T-helper 2 cell treated with Interferon-gamma antibody and Interleukin-4, amounts not matched to agents 100 ng/mL and 5 ng/mL, for 36 hours (primary cell): ENCODE measurements around the gene TMA7B. TPM values are rescaled to one million over a fixed set of nuclear protein-coding genes. Genes with fewer than 3 reads are reported as not detected.

Experiments
- intact Hi-C: fragments of 100-400 bp; cut with micrococcal nuclease; formaldehyde crosslinking; loops from one replicate; pipeline ENCODE4 v1.15.1; 2023
- total RNA-seq: library from RNA; stranded (reverse); gene quantifications from 2 replicates; pipeline ENCODE4 v1.2.3, GENCODE V29; 2022

Gene TMA7B
- total RNA-seq, 1 donor from 2014 or later = 6.0 TPM

DNA sequence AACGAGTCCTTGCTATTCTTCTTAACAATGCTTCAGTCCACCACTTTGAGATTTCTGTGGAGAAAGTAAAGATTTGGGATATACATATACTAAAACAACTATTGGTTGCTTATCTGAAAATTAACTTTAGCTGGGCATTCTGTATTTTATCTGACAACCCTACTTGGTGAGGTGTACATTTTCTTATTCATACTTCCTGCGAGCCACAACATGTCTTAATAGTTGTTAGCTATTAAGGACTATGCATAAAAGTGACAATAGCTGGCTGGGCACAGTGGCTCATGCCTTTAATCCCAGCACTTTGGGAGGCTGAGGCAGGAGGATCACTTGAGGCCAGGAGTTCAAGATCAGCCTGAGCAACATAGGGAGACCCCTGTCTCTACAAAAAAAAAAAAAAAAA lies 28.0 kb upstream of the TMA7B start:
- intact Hi-C loops = loop anchor here (2.0 kb wide), 2 partner anchors 29 to 31 kb away; partner anchors contain the start of genes GRAP2 and TMA7B

DNA sequence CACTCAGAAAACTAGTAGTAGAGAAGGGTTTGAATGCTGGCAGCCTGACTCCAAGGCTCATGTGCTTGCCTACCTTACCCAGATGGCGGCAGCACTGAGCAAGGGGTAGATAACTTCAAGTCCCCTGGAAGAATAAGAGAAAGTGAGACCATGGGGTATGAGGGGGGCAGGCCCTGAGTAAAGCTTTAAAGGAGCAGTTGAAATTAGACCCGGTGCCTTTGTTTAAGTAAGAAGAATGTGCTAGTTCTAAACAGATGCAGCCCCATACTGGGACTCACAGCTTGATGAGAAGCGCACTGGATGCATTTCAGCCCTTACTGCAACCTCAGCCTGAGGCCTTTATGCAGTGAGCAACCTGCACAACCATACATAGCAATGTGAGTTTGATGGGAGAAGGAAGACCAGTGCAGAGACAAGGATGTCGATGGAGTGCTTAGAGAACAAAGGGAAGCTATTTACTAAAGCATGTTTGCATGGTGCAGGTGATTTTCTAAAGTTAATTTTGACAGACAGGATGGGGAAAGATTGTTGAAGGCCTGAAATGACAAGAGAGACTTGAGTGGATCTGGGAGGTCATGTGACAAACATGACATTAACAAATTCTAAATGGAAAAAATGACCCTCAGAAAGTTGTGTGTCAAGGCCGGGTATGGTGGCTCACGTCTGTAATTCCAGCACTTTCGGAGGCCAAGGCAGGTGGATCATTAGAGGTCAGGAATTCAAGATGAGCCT lies 27.1 kb upstream of the TMA7B start:
- intact Hi-C loops = loop anchor here (2.0 kb wide), 2 partner anchors 28 to 32 kb away; partner anchors contain the start of genes GRAP2 and TMA7B

DNA sequence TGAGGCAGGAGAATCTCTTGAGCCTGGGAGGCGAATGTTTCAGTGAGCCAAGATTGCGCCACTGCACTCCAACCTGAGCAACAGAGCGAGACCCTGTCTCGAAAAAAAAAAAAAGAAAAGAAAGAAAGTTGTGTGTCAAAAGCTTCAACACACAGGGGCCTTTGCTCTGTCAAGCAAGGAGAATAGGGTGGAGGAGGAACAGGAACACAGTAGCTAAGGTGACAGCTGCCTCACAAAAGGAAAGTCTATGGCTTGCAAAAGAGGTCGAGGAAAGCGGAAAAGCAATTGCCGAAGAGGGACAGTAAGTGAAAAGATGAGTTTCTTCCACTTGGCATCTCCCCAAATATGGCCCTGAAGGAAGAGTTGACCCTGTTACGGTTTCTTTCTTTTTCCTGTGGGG lies 26.5 kb upstream of the TMA7B start:
- intact Hi-C loops = loop anchor here (2.0 kb wide), 2 partner anchors 27 to 33 kb away; partner anchors contain the start of genes GRAP2 and TMA7B

DNA sequence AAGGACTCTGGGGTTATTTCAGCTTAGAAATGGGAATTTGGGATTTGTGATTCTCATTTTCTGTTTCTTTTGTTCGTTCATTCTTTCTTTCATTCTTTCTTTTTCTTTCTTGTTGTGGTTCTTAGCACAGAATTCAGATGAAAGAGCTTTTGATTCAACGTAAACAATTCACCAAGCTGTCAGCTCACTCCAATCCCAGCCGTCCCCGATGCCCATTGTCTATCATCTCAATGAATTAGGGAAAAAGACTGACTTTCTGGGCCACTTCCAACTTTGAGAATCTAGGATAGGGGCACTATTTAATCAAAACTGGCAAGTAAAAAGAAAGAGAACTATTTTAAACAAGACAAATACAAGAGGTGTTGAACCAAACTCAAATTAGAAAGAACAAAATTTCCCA lies 25.1 kb upstream of the TMA7B start:
- intact Hi-C loops = no loop called here

DNA sequence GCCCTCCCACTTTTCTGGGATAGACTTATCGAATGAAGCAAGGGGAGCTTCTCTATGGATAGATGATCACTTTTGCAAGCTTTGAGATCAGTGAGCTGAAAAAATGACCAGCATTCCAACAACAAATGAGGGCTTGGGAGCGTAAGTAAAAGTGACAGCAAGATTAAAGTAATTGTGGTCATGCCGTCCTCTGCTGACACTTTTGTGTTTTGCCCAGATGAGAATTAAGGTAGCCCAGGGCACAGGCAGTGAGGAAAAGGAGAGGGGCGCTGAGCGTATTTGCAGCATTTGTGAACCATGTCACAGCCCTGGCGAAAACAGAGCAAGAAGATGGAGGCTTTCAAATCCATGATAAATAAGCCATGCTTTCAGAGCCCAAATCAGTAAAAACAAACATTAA lies 24.6 kb upstream of the TMA7B start:
- intact Hi-C loops = no loop called here

DNA sequence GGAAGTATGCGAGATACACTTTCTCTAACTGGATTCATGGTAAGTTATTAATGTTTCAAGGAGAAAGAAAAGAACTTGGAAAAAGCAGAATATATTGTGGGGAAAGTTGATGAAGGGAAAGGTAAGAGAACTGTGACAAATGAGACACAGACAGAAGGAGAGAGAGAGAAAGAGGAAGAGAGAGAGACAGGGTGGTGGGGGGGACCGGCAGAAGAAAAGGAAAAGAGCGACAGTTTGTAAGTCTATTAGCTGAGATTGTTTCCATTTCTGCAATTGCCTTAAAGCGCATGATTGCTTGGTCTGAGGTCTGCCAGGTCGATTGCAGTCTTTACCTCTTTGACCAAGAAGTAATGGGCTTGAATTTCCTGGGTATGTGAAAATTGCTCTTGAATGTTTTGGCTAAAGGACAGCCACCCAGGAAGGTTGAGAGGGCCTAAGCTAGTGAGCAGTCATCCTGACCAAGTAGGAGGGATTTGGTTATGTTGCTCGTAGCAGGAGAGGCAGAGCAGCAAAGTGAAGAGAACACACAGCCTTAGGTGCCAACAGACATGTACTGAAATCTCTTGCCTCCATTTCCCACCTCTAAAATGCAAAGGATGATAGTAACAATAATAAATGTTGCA lies 23.6 kb upstream of the TMA7B start:
- intact Hi-C loops = no loop called here

DNA sequence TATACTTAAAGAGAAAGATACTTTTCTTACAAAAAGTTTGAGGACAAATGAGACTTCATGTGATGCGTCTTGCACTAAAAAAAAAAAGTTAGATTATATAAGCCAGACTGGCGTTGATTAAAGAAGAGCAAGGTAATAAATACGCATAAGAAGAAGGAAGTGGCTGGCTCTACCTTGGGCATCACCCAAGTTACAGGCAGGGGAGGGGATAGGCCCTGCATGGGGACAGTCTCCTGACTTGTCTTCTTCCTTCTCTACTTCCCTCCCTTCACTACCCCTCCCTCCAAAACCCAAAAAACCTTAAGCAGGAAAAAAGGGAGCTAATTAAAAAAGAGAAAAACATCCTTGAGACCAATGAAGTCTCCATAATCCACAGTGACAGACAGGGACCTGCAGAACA lies 22.3 kb upstream of the TMA7B start:
- intact Hi-C loops = no loop called here

DNA sequence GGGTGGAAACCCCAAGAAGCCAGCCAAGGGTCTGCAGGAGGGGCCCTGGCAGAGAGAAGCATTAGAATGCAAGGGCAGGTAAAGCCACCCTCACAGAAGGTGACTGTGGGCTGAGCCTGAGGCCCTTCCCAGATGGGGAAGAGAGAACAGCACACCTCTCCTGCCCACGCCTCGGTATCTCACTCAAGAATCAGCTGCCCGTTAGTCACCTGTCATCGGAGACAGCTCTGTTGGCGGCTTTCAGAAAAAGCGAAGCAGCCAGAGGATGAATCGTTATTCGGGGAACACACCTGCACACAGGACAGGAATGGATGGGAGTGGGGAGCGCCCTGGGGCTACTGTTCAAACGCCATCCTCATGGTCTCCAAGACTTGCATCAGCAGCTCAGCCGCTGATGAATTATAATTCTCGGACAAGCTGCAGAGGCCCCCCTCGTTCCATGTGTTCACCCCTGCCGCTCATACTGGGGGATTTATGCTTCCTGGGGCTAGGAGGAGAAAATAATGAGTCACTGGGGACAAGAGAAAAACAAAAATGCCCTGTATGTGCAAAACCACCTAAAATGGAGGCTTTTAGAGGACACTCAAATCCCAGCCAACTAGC lies 21.6 kb upstream of the TMA7B start:
- intact Hi-C loops = no loop called here

DNA sequence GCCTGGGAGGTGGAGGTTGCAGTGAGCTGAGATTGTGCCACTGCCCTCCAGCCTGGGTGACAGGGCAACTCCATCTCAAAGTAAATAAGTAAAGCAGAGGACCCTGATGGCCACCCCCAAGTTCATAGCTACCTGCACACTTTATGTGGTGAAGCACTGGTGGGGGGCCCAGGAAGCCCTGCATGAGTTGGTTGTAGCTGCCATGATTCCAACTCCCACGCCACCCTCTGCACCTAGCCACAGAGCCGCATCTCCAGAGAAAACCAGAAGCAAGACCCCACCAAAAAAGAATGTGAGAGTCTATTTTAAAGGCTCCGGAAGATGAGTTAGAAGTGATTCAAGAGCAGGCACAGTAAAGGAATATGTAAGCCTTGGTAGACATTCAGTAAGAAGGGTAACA lies 20.4 kb upstream of the TMA7B start:
- intact Hi-C loops = loop anchor here (10.0 kb wide), 1 partner anchor 335 kb away; no protein-coding TSS in a partner anchor

DNA sequence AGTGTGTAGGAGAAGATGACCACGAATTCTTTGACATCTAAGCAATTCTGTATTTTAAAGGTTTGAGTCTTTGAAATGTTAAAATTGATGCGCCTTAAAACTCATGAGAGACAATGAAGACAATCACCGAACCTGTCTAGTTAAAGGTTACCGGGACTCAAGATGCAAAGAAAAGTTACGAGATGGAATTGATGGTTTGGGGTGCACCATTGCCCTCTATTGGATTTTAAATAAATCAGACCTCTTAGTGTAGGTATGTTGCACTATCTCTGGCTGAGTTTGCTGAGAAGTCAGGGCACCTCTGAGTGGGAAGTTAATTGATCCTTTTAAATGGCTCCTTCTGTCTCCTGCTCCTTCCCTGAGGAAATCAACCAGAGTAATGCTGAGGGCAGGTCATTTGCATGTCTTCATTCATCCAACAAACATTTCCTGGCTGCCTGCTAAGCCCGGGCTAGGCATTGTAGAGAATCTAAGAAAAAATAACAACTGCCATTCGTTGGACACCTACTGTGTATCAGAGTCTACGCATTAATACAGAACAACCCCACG lies 19.4 kb upstream of the TMA7B start:
- intact Hi-C loops = loop anchor here (10.0 kb wide), 1 partner anchor 336 kb away; no protein-coding TSS in a partner anchor

DNA sequence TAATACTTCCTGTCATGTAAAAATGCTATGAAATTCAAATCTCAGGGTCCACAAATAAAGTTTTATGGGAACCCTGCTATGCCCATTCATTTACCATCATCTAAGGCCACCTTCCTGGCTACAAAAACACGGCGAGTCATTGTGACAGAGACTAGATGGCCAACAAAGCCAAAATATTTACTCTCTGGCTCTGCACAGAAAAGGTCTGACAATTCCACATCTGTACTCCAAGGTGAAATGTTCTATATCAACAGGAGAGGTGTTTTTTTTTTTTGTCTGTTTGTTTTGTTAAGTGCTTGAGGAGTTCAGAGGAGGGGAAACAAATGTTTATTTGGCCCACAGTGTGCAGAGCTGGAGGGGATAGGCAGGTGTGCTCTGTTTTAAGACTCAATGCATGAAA lies 18.6 kb upstream of the TMA7B start:
- intact Hi-C loops = loop anchor here (10.0 kb wide), 1 partner anchor 337 kb away; no protein-coding TSS in a partner anchor

DNA sequence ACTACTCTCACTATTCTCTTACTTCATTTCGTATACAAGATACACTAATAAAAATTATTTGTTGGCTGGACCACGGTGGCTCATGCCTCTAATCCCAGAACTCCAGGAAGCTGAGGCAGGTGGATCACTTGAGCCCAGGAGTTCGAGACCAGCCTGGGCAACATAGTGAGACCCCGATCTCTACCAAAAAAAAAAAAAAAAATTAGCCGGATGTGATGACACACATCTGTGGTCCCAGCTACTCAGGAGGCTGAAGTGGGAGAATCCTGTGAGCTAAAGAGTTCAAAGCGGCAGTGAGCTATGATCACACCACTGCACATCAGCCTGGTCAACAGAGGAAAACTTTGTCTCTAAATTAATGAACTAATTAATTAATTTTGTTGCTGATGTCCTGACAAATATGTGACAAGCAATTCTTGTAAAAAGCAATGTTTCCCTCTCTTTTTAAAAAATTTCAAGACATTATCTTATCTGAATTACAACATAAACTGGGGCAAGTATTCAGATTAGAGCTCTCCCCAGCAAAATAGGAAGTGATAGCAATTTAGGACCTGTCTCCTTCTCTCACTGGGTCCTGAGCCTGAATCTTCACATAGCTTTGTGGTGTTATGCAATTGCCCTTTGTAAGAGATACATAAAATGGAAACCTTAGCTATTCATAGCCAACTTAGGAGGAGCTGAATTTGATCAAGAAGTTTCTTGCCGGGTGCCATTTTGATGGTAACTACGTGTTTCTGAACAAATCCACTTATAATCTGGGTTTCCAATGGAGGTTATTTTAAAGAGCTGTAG lies 17.6 kb upstream of the TMA7B start:
- intact Hi-C loops = loop anchor here (10.0 kb wide), 1 partner anchor 338 kb away; no protein-coding TSS in a partner anchor

DNA sequence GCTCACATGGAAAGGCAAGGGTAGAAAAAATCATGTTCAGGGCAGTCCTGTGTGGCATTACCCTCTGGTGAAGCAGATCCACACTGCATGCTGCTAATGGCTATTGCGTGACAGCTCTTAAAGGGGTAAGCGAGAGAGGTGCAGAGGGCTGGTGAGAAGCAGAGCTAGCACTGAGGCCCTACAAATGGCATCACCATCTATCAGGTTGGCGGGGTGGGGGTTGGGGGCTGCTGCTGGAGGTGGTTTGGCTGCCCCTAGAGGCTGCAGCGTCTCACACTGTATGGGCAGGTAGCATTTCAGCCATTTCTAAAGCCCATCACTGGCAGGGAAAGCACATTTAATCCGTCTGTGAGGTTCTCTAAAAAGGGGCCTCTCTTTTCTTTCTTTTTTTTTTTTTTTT lies 16.9 kb upstream of the TMA7B start:
- intact Hi-C loops = loop anchor here (10.0 kb wide), 1 partner anchor 339 kb away; no protein-coding TSS in a partner anchor

DNA sequence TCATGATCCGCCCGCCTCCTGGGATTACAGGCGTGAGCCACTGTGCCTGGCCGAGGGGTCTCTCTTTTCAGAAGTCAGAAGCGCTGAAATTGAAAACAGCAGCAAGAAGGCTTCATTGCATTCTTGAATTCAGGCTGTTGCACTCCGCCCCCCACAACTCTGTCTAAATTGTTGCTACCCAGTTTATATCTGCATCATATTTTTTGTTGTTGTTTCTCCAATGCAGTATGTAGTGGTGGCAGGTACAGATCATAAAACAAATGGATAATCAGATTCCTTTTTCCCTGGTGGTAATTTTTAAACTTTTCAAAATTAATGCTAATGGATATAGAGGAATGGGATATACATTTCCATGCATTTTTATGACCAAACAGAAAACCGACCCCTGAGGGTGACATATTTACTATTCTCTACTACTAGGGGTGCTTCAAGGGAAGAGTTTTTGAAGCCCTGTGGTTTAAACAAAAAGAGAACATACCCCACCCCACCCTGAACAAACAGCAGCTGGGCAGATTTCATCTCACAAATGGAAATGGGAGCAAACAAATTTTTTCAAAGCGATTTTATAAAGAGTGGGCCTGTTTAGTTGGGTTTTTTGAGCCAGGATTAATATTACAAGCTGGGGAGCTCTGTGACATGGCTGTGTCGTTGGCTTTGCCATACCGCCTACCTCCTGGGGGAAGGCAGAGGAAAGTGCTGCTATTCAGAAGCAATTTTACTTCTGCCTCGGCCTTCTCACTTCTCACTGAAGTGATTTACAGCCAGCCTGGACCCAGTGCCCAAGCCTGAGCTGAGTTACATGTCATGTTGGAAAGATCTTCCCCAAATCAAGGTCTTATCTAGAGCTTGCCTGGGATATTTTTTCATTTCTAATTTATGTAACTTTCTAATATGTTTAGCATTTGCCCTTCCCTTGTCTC lies 16.0 kb upstream of the TMA7B start:
- intact Hi-C loops = loop anchor here (10.0 kb wide), 1 partner anchor 339 kb away; no protein-coding TSS in a partner anchor

DNA sequence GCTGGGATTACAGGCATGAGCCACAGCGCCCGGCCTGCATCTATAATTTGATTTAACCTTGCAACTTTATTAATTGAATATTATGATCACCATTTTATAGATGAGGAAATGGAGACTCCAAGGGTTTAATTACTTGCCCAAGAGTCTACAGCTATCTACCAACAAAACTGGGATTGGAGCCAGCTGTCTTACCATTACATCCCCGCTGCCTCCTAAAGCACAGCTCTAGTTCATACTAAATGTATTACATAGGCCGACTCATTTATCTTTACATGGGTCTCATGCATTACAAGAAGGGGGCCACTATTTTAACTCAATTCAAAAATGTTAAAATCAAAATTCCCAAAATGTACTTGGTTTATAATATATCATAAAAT lies 14.1 kb upstream of the TMA7B start:
- intact Hi-C loops = loop anchor here (10.0 kb wide), 1 partner anchor 341 kb away; no protein-coding TSS in a partner anchor

DNA sequence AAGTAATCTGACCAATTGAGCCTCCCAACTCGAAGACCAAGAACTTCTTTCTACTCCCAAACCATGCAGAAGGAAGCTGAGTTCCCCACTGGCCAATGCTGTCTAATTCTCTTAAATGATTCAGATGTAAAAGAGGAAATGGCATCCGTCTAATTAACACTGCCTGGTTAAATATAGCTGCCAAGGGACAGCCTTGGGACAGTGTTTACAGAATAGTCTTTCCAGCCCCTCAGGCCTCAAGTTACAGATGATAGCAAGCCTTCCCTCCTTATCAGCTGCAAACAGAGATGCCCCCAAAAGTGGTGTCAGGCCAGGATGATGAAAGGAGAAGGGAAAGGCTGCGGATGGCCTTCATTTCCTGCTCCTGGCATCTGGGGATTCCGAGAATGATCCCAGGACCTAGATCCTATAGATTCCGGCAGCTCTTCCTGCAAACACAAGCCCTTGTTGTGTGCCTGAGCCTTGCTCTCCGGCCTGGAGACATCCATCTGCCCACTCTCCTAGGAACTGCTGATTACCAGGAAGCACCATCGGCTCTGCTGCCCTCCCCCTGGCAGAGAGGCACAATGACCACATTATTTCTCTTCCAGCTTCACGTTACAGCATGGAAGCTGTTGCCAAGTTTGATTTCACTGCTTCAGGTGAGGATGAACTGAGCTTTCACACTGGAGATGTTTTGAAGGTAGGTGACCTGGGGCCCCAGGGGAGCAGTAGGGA lies 13.5 kb upstream of the TMA7B start:
- intact Hi-C loops = loop anchor here (10.0 kb wide), 1 partner anchor 342 kb away; no protein-coding TSS in a partner anchor

DNA sequence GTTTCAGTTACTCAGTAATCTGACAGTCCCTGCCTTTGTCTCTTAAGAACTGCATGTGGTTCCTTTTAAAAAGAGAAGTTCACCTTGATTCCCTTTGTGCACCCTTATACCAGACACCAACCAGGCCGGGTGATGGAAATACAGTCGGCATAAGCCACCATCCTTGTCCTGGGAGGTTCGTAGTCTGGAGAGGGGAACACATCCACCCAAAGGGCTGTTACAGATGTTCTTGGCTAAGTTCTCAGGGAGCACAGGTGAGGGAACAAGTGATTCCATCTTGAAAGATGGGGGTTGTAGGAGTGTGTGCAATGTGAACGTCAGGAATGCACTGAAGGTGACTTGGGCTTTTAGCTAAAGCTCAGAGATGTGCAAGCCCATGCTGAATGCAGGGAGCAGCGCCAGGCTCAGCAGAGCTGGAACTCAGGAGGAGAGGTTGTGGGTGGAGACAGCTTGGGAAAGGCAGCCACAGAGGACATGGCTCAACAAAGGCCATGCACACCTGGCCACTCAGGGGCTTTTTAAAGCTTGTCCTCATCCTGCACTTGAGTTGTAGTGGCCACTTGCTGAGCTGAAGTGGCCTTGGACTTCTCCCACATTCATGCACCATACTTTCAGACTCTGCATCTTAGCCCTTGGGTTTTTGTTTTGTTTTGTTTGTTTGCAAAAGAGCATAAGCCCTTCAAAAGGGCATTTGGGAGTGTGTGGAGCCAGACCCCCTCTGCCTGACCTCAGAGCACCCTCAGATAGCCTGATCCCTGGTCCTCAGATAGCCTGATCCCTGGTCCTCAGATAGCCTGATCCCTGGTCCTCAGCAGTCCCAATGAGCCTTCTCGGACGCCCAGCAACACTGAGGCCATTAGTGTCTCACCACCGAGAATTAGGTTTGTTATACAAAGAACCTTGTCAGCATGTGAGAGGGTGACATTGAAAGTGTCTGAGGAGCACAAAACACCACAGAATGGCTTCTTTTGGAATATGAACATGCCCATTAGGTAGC lies 12.7 kb upstream of the TMA7B start:
- intact Hi-C loops = loop anchor here (10.0 kb wide), 1 partner anchor 343 kb away; no protein-coding TSS in a partner anchor
